NCI-H2171 (cell line): ENCODE measurements around the gene GJD2.

Experiments used
- DNase-seq: peaks from one replicate; lab custom pipeline; 2025; lab: John Stamatoyannopoulos, UW

Gene GJD2

DNA sequence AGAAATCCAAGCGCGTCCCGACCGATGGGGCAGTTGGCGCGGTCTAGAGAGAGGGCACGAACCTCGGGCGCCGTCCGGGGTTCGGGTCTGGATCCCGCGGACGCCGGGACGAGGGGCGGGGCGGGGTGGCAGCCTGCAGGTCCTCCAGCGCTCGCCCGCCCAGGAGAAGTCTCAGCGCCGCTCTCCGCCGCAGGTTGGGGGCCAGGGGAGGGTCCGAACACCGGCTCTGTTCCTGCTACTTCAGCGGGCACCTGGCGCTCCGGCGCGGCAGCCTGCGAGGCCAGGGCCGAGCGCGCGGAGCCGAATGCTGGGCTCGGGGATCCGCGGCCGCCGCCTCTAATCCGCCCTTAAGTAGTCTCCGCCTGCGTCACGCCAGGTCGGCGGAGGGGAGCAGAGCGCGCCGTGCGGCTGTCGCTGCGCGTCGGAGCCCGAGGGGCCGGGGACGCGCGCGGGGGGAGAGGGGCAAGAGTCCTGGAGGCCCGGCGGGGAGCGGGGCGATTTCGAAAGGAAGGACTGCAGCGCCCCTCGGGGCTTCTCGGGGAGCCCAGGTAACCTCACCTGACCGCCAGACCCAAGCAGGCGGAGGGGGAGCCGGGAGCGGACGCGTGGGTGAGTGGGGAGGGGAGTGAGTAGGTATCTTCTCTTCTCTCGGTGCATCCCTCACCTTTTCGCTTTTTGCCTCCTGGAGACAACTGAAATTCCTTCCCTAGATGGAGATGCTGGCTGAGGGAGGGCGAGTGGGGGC, at the start of gene GJD2:
GJD2 (minus strand) TSS at position 325 of the 745 bp plus-strand sequence. CDS start 510 bp downstream, outside the sequence.
- DNase-seq = peak; percentile 44

GRCh38 chr15:34804113-34804512, 49.3 kb upstream of the GJD2 start:
- peak; percentile 29 for DNase-seq

DNA sequence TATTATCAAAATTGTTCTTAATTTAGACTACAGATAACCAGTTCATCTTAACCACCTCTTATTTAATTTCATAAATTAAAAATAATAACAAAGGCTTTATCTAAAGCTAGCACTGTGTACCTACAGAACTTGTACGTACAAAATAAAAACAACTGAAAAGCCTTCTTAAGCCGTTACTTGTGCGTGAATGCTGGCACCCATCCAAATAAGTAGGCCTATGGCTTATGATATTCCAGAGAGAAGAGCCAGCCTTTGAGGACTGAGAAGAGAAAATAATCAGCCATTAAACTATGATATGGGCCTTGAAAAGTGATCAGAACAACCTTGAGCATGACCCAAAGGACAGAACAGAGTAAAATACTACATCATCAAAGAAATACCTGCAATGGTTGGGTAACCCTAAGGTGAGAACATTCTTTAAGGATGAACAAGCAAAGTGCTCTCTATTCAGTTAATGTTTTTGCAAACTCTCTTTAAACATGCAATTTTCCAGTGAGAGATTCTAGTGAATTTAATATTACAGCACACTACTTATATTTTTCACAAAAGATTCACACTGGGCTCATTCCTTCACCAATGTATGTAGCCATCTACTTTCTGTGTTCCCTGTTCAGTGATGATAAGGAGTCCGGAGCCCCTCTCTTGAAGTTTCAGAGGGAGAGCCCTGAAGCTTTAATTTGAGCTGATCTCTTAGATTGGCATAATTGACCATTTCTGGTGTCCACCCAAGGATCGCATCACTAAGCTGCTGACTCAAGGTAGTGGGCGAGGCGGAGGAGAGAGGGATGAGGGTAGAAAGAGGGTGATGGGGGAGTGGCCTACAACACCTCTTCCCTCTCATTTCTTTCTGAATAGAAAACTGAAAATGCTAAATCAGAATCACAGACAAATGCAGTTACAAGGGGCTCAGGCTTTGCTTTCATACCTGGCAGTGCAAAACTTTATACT, 48.3 kb upstream of the GJD2 start:
- no peak for DNase-seq

DNA sequence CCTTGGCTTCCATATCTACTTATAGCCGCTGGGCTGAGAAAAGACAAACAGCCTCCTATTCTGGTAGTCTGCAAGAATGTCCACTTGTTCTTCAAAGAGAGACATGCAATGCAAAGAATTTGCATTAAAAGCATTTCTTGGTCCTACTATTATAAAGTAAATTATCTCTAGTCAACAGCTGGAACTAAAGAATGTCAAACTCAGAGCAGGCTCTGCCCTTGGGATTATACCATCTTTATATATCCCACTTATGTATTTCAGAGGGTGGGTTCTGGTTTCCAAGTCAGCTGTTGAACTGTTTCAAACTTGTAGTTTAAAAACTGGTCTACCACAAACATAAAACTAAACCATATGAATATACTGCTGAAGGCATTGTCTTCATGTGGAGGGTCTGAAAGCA, 47.6 kb upstream of the GJD2 start:
- no peak for DNase-seq

GRCh38 chr15:34799149-34800101, 44.6 kb upstream of the GJD2 start:
- peak; percentile 66 for DNase-seq

DNA sequence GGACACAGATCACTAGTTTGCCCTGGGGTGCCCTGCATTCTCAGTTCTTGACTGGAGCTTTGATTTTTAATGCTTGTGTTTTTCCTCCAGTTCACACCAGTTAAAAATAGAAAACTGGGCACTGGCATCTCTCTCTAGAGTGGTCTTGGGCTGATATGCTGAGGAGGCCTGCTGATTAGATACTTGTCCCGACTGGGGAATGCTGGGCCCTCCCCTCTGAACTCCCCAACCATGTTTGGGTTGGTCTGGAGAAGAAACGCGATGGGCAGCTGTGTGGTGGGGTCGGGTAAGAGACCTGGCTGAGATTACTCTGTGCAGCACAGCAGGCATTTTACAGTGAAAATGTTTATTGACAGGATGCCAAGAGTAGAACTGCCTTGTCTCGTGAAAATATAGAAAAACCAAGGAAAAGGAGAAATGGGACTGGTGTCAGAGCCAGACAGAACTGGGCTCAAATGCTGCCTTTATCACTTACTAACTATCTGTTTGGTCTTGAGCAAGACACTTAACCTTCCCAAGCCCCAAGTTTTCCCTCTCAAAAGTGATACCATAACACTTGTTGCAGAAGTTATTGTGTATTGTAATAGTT, 42.1 kb upstream of the GJD2 start:
- DNase-seq = no peak

DNA sequence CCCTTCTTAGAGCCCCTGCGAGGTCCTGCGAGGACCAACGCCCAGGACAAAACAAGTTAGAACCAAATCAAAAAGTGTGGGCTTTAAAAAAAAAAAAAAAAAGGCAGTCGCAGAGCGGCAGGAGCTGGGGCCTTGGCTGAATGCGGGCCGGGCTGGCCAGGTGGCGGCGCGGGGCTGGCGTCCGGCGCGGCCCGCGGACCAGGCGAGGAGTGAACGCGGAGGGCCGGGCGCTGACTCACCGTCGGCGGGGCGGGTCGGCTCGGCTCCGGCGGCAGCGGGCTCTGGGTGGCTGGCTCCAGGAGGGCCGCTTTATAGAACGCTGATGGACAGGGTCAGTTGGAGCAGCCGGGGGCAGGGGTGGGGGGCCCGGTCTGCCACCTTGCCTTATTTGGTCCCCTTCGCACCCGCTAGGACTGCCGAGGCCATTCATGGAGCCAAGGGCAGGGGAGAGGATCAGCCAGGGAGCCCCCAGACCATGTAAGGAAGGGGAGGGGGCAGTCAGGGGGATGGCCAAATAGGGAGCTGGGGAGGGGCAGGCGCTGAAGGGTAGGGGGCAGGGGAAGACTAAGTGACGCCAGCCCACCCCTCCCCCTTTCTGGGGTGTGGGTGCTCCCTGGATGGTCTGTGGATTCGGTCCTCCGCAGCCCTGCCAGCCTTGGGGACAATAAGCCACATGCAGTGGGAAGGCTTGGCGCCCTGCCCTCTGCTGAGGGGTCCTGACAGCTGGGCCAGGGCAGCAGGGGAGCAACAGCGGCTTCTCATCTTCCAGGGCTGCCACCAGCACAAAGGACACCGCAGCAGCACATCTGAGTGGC, 40.7 kb upstream of the GJD2 start, which contains the start of gene ACTC1:
ACTC1 (minus strand) TSS at position 283 of the 815 bp plus-strand sequence. CDS start 741 bp downstream, outside the sequence.
- no peak for DNase-seq

DNA sequence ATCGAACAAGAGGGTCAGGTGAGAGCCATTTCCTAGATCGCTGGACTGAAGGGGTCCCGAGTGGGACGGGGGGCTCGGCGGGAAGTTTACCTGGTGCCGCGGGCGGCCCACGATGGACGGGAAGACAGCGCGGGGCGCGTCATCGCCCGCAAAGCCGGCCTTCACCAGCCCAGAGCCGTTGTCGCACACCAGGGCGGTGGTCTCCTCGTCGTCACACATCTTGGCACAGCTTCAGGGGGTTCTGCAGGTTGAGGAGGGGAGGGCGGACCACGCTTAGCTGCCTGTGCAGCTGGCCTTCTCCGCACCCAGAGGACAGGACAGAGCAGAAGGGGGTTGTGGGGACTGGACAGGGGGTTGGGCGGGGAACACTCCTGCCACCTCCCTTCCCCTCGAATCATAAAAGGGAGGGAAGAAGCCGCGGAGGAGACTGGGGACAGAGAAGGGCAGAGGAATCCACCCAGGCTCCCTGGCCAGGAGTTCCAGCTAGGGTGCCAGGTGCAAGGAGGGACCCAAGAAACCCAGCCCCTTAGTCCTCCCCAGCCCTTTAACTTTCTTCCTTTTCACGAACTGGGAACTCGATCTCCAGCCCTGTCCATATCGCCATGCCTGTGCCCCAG, 39.9 kb upstream of the GJD2 start:
- DNase-seq = no peak

DNA sequence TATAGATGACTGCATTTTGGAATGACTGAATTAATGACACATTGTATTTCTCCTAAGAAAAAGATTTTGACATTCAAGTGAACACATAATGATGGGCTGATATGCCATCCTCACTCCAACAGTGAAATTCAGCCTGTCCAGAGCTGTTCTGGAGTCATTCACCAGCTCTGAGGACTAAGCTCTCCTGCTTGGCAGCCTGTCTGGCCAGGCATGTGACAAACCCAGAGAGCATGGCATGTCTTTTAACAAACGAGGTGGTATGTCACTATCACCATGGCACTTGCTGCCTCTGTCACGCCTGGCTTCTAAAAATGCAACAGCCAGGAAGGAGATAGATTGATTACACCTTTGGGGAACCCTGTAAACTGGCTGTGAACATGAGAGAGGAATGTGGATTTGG, 39.1 kb upstream of the GJD2 start:
- DNase-seq = no peak

DNA sequence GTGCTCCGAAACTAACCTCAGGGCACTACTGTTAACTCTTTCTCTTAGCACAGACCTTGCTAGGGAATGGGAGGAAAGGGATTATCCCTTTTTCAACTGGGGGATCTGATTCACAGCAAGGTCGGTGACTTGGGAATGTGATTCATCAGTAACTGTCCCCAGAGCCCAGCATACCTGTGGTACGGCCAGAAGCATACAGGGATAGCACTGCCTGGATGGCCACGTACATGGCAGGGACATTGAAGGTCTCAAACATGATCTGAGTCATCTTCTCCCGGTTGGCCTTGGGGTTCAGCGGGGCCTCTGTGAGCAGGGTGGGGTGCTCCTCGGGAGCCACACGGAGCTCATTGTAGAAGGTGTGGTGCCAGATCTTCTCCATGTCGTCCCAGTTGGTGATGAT, 38.3 kb upstream of the GJD2 start:
- no peak for DNase-seq

- no peak for DNase-seq
Observed at GRCh38 chr15:34791701-34792100, 36.9 kb upstream of the GJD2 start.

DNA sequence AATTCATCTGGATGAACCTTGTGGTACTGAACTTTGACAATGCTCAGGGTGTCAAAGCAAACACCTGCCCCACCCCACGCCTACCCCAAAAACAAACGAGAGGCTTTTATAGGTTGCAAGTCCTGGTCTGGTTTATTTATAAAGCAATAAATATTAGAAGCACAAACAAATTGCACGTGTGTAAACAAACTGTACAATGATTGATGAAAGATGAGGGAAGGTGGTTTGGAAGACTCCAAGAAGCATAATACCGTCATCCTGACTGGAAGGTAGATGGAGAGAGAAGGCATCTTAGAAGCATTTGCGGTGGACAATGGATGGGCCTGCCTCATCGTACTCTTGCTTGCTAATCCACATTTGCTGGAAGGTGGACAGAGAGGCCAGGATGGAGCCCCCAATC, 35.3 kb upstream of the GJD2 start:
- DNase-seq = no peak

- no peak for DNase-seq
Observed at GRCh38 chr15:34789326-34789725, 34.5 kb upstream of the GJD2 start.

- DNase-seq = no peak
Observed at GRCh38 chr15:34786206-34786605, 31.4 kb upstream of the GJD2 start.

- DNase-seq = no peak
Observed at GRCh38 chr15:34783991-34784390, 29.2 kb upstream of the GJD2 start.

DNA sequence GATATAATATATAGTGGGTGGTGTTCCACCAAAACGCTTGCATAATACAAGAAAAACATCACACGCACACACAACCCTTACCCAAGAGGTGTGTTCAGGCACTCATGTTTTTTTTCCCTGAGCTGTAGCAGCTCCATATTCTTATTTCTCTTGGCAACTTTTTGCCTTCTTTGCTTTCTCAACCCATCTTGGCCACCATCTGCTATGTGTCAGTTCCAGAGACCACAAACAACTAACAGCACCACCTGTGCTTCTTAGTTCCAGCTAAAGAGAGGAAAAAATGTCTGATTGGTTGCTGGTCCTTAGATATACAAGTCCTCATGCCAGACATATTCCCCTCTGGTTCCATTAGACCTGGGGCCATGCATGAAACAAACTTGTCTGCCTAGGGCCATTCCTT, 28.6 kb upstream of the GJD2 start:
- peak; percentile 48 for DNase-seq

DNA sequence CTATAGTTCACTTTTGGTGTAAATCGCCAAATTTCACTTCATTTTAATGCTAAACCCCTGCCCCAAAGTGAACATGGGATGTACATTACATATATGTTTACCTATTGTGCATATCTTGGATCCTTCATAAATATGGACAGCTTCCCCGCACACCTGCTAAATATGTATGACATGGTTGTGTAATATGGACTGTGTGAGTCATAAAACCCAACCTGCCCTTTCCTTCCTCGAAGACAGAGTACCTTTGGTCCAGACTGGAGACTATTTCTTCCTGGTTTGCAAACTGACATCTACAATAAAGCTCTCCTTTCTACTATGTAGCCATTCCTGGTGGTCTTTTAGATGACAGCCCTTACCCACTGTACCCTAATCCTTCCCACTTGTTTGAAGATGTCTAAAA, 28.1 kb upstream of the GJD2 start:
- DNase-seq = no peak

GRCh38 chr15:34780725-34781124, 25.9 kb upstream of the GJD2 start:
- no peak for DNase-seq

- no peak for DNase-seq
Observed at GRCh38 chr15:34776606-34777105, 21.9 kb upstream of the GJD2 start.

DNA sequence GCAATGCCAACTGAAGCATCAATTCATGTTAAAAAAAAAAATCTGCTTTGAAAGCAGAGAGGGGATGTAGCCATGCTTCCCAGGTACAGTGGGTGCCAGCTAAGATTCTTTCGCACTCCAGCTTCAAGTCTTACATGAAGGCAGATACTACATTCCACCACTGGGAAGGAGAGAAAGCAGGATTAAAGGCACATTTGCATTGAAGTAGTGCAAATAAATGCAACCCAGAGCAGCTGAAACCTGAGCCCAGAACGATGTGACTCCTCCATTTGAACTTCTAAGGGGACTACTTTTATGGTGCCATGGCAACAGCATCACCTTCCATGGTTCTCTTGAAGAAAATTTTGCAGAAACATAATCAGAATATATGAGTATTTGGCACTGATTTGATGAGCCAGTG, 19.1 kb upstream of the GJD2 start:
- DNase-seq = peak; percentile 41
